HEK293 (cell line): Measurements from ENCODE around the gene NR2E3.

Source experiments
- CTCF ChIP-seq: fragments of 450-650 bp; formaldehyde crosslinking; IDR thresholded peaks from 2 replicates; pipeline ENCODE4 v1.5.1; 2016; ENCODE audit warnings: missing biosample characterization, missing genetic modification characterization
- REPIN1 ChIP-seq: fragments of 450-650 bp; formaldehyde crosslinking; IDR thresholded peaks from 2 replicates; pipeline ENCODE4 v1.5.1; 2017; ENCODE audit warnings: missing biosample characterization, missing genetic modification characterization, low read depth
- TCF7L2 ChIP-seq: IDR thresholded peaks from 2 replicates; pipeline ENCODE4 v1.6.1; 2011; ENCODE audit warnings: low read depth, mild to moderate bottlenecking, inconsistent platforms, low read length, moderate library complexity, borderline replicate concordance
- ZBTB1 ChIP-seq: fragments of 450-650 bp; formaldehyde crosslinking; IDR thresholded peaks from 2 replicates; pipeline ENCODE4 v1.5.1; 2016; ENCODE audit warnings: missing biosample characterization, missing genetic modification characterization
- ZNF18 ChIP-seq: fragments of 450-650 bp; formaldehyde crosslinking; IDR thresholded peaks from 2 replicates; pipeline ENCODE4 v1.5.1; 2016; ENCODE audit warnings: missing biosample characterization, missing genetic modification characterization
- ZNF24 ChIP-seq: fragments of 450-650 bp; formaldehyde crosslinking; IDR thresholded peaks from 2 replicates; pipeline ENCODE4 v1.5.1; 2016; ENCODE audit warnings: missing biosample characterization, missing genetic modification characterization
- ZNF274 ChIP-seq, 2 experiments: fragments of 200-500 bp in 1 of 2; fragments of 450-650 bp in 1 of 2; sonication (Bioruptor generic) in 1 of 2; formaldehyde crosslinking in 1 of 2; IDR thresholded peaks; 2 replicates each; pipeline versions ENCODE4 v1.5.1 to v1.6.1; 2014 to 2016; ENCODE audit warnings: borderline replicate concordance in 1 of 2, inconsistent platforms in 1 of 2, low read length in 1 of 2, missing biosample characterization in 1 of 2, missing genetic modification characterization in 1 of 2
- ZNF548 ChIP-seq: fragments of 450-650 bp; formaldehyde crosslinking; IDR thresholded peaks from 2 replicates; pipeline ENCODE4 v1.5.1; 2016; ENCODE audit warnings: missing biosample characterization, missing genetic modification characterization
- ZNF776 ChIP-seq: fragments of 450-650 bp; formaldehyde crosslinking; IDR thresholded peaks from 2 replicates; pipeline ENCODE4 v1.5.0; 2017; ENCODE audit warnings: missing biosample characterization, missing genetic modification characterization, borderline replicate concordance
- ZSCAN30 ChIP-seq: fragments of 450-650 bp; IDR thresholded peaks from 2 replicates; pipeline ENCODE4 v1.5.1; 2018; ENCODE audit warnings: missing biosample characterization, mild to moderate bottlenecking, missing genetic modification characterization, moderate library complexity
- TF ChIP-seq, protein P1 (sequence below): fragments of 450-650 bp; formaldehyde crosslinking; IDR thresholded peaks from 2 replicates; pipeline ENCODE4 v1.5.1; 2016; ENCODE audit warnings: missing biosample characterization, missing genetic modification characterization
- TF ChIP-seq, protein P2 (sequence below): fragments of 450-650 bp; formaldehyde crosslinking; IDR thresholded peaks from 2 replicates; pipeline ENCODE4 v1.5.1; 2016; ENCODE audit warnings: missing biosample characterization, missing genetic modification characterization
- TF ChIP-seq, protein P3 (sequence below): fragments of 450-650 bp; formaldehyde crosslinking; optimal IDR thresholded peaks from 2 replicates; pipeline ENCODE3; 2016; ENCODE audit warnings: missing biosample characterization, mild to moderate bottlenecking, missing genetic modification characterization

- TF ChIP-seq, protein P1, sequence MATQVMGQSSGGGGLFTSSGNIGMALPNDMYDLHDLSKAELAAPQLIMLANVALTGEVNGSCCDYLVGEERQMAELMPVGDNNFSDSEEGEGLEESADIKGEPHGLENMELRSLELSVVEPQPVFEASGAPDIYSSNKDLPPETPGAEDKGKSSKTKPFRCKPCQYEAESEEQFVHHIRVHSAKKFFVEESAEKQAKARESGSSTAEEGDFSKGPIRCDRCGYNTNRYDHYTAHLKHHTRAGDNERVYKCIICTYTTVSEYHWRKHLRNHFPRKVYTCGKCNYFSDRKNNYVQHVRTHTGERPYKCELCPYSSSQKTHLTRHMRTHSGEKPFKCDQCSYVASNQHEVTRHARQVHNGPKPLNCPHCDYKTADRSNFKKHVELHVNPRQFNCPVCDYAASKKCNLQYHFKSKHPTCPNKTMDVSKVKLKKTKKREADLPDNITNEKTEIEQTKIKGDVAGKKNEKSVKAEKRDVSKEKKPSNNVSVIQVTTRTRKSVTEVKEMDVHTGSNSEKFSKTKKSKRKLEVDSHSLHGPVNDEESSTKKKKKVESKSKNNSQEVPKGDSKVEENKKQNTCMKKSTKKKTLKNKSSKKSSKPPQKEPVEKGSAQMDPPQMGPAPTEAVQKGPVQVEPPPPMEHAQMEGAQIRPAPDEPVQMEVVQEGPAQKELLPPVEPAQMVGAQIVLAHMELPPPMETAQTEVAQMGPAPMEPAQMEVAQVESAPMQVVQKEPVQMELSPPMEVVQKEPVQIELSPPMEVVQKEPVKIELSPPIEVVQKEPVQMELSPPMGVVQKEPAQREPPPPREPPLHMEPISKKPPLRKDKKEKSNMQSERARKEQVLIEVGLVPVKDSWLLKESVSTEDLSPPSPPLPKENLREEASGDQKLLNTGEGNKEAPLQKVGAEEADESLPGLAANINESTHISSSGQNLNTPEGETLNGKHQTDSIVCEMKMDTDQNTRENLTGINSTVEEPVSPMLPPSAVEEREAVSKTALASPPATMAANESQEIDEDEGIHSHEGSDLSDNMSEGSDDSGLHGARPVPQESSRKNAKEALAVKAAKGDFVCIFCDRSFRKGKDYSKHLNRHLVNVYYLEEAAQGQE, result no peak
- TF ChIP-seq CTCF (tag by site-specific recombination) (no peak), TCF7L2 (no peak), ZSCAN30 (tag by site-specific recombination) (no peak), ZBTB1 (no peak), REPIN1 (no peak), ZNF274 (IDR thresholded peaks at IDR 0.05; ENCODE audit: low read length) (no peak), ZNF274 (tag by site-specific recombination; IDR thresholded peaks at IDR 0.05; ENCODE audit: borderline replicate concordance) (no peak), ZNF18 (no peak), ZNF24 (tag by site-specific recombination) (no peak), ZNF548 (tag by site-specific recombination) (no peak), ZNF776 (tag by site-specific recombination) (no peak)
- TF ChIP-seq, protein P2, sequence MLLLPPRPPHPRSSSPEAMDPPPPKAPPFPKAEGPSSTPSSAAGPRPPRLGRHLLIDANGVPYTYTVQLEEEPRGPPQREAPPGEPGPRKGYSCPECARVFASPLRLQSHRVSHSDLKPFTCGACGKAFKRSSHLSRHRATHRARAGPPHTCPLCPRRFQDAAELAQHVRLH (tag by site-specific recombination), result no peak
- TF ChIP-seq, protein P3, sequence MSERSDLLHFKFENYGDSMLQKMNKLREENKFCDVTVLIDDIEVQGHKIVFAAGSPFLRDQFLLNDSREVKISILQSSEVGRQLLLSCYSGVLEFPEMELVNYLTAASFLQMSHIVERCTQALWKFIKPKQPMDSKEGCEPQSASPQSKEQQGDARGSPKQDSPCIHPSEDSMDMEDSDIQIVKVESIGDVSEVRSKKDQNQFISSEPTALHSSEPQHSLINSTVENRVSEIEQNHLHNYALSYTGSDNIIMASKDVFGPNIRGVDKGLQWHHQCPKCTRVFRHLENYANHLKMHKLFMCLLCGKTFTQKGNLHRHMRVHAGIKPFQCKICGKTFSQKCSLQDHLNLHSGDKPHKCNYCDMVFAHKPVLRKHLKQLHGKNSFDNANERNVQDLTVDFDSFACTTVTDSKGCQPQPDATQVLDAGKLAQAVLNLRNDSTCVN (tag by site-specific recombination), result no peak
Measured at GRCh38 chr15:71777216-71777943, 33.0 kb upstream of the NR2E3 start.
